Esophagus squamous epithelium (tissue), 4 donors: Measurements from ENCODE around the gene KCNJ1.

Source experiments
- CTCF ChIP-seq, 6 experiments: fragments of 450-650 bp in 4 of 6; fragments of 200-600 bp in 2 of 6; sonication (generic) in 2 of 6; IDR thresholded peaks; one replicate each; pipeline ENCODE4 v1.5.1; 2016 to 2019; ENCODE audit warnings: antibody characterized with exemption in 6 of 6, mild to moderate bottlenecking in 4 of 6, moderate library complexity in 4 of 6
- POLR2A ChIP-seq, 4 donors: fragments of 450-650 bp; IDR thresholded peaks; one replicate each; pipeline ENCODE4 v1.6.1; 2017; ENCODE audit warnings: antibody characterized with exemption in 4 of 4, mild to moderate bottlenecking in 4 of 4, moderate library complexity in 3 of 4

- no peak for TF ChIP-seq CTCF (IDR thresholded peaks at IDR 0.05)
- TF ChIP-seq POLR2A (IDR thresholded peaks at IDR 0.05): no peak
Observed at GRCh38 chr11:128835741-128836430, 31.2 kb downstream of the KCNJ1 start.
